Activated CD4-positive, alpha-beta T cell treated with anti-CD3 and anti-CD28 coated beads, Interleukin-2, amount 50 U/mL, for 4 hours (primary cell): Measurements from ENCODE around the gene ARID1B.

Source experiments
- DNase-seq, 2 experiments: peaks; one replicate each; pipeline ENCODE4 v3.0.0-alpha.2; 2020

ARID1B gene

GRCh38 chr6:157239148-157239547 lies 462.0 kb downstream of the ARID1B start:
- no peak for DNase-seq

GRCh38 chr6:157239671-157240058 lies 462.5 kb downstream of the ARID1B start:
- no peak for DNase-seq

- DNase-seq, result no peak
Observed at GRCh38 chr6:157240059-157240959, 463.1 kb downstream of the ARID1B start.

- no peak for DNase-seq
Observed at GRCh38 chr6:157240960-157241311, 463.8 kb downstream of the ARID1B start.

- DNase-seq, result no peak
Observed at GRCh38 chr6:157242791-157243190, 465.6 kb downstream of the ARID1B start.

GRCh38 chr6:157244175-157244574 lies 467.0 kb downstream of the ARID1B start:
- DNase-seq, result no peak

- no peak for DNase-seq
Observed at GRCh38 chr6:157244780-157245179, 467.6 kb downstream of the ARID1B start.

- DNase-seq, result no peak
Observed at GRCh38 chr6:157245436-157245835, 468.3 kb downstream of the ARID1B start.

- no peak for DNase-seq
Observed at GRCh38 chr6:157246048-157246630, 469.0 kb downstream of the ARID1B start.

GRCh38 chr6:157246771-157247484 lies 469.8 kb downstream of the ARID1B start:
- no peak for DNase-seq

- DNase-seq, result no peak
Observed at GRCh38 chr6:157248264-157248663, 471.1 kb downstream of the ARID1B start.

GRCh38 chr6:157249826-157250225 lies 472.6 kb downstream of the ARID1B start:
- no peak for DNase-seq

GRCh38 chr6:157251586-157252247 lies 474.5 kb downstream of the ARID1B start:
- DNase-seq, result no peak

- no peak for DNase-seq
Observed at GRCh38 chr6:157253017-157253416, 475.8 kb downstream of the ARID1B start.

GRCh38 chr6:157253699-157254098 lies 476.5 kb downstream of the ARID1B start:
- DNase-seq, result no peak

GRCh38 chr6:157254538-157254937 lies 477.4 kb downstream of the ARID1B start:
- DNase-seq, result no peak

- no peak for DNase-seq
Observed at GRCh38 chr6:157255079-157255478, 477.9 kb downstream of the ARID1B start.

- DNase-seq, result no peak
Observed at GRCh38 chr6:157258878-157259277, 481.7 kb downstream of the ARID1B start.

- no peak for DNase-seq
Observed at GRCh38 chr6:157259443-157259842, 482.3 kb downstream of the ARID1B start.
